Left ventricle myocardium inferior (tissue), 1 donor: ENCODE results near the gene SCO2. TPM values are rescaled to one million over a fixed set of nuclear protein-coding genes. Genes with fewer than 3 reads are reported as not detected.
A peak's percentile ranks its signal among the peaks of the same experiment; 100 is the strongest.

ENCODE experiments used
- DNase-seq: peaks from one replicate; pipeline ENCODE4 v3.0.0-alpha.2; 2020
- H3K27ac ChIP-seq: fragments of 200-600 bp; replicated peaks from 2 replicates; pipeline ENCODE4 v1.8.0; 2021
- H3K27me3 ChIP-seq: fragments of 200-600 bp; 2 replicates; pipeline ENCODE4 v1.8.0; 2021; ENCODE audit warnings: low read depth
- H3K36me3 ChIP-seq: fragments of 200-600 bp; 2 replicates; pipeline ENCODE4 v1.8.0; 2021
- H3K4me1 ChIP-seq: fragments of 200-600 bp; 2 replicates; pipeline ENCODE4 v1.8.0; 2021
- H3K4me3 ChIP-seq: fragments of 200-600 bp; 2 replicates; pipeline ENCODE4 v1.8.0; 2021; ENCODE audit warnings: mild to moderate bottlenecking, moderate library complexity
- H3K9me3 ChIP-seq: fragments of 200-600 bp; replicated peaks from 2 replicates; pipeline ENCODE4 v1.8.0; 2021
- CTCF ChIP-seq: fragments of 200-600 bp; IDR thresholded peaks from 2 replicates; pipeline ENCODE4 v1.8.0; 2021; ENCODE audit warnings: antibody characterized with exemption, mild to moderate bottlenecking, borderline replicate concordance
- intact Hi-C: fragments of 100-400 bp; cut with micrococcal nuclease; formaldehyde crosslinking; loops from one replicate; pipeline ENCODE4 v1.11.0; 2022
- total RNA-seq: library from RNA; stranded (reverse); fragmentation: NEBNext Ultra II Directional; extraction: Animal tissue kit (Norgen Biotek cat#: 25700); gene quantifications from one replicate; pipeline ENCODE4 v1.2.1, GENCODE V29; 2021
- donor health status: DM: no; HTN: yes; CAD: no; lungs with severe emphysema.

SCO2 gene
- total RNA-seq, 1 donor from 2014 or later, result not detected

- peak overlapping the region; percentile 94 for H3K27ac ChIP-seq
- TF ChIP-seq CTCF, result no peak
- peak overlapping the region; percentile 74 for H3K4me3 ChIP-seq
- H3K27me3 ChIP-seq, result peaks cover 49% of the 10 kb centered on the region
- peaks cover 3% of the 10 kb centered on the region for H3K36me3 ChIP-seq
- DNase-seq, result no peak
- no peaks in the 10 kb centered on the region for H3K9me3 ChIP-seq
- intact Hi-C loops, result no loop called here
- H3K4me1 ChIP-seq, result peaks cover 88% of the 10 kb centered on the region
Measured at GRCh38 chr22:50528682-50529415, 3.5 kb upstream of the SCO2 start.

GRCh38 chr22:50527921-50528681 is 2.7 kb upstream of the SCO2 start:
- peak overlapping the region; percentile 94 for H3K27ac ChIP-seq

GRCh38 chr22:50526834-50527801 is 1.7 kb upstream of the SCO2 start:
- peak; percentile 65 for DNase-seq
- Histone ChIP-seq H3K27ac (peak overlapping the region; percentile 97), H3K4me3 (peak overlapping the region; percentile 79), H3K4me1 (peaks cover 85% of the 10 kb centered on the region), H3K9me3 (no peaks in the 10 kb centered on the region), H3K36me3 (peaks cover 20% of the 10 kb centered on the region), H3K27me3 (peaks cover 31% of the 10 kb centered on the region)
- no peak for TF ChIP-seq CTCF
- intact Hi-C loops, result no loop called here

More at GRCh38 chr22:50527921-50528681, 2.7 kb upstream of the SCO2 start:
- DNase-seq, result no peak
- H3K4me3 ChIP-seq, result no peak overlapping the region
- no peaks in the 10 kb centered on the region for H3K9me3 ChIP-seq
- H3K27me3 ChIP-seq, result peaks cover 41% of the 10 kb centered on the region
- H3K36me3 ChIP-seq, result peaks cover 11% of the 10 kb centered on the region
- intact Hi-C loops, result no loop called here
- peaks cover 94% of the 10 kb centered on the region for H3K4me1 ChIP-seq
- TF ChIP-seq CTCF, result no peak

GRCh38 chr22:50526108-50526833 is 873 bp upstream of the SCO2 start:
- H3K4me3 ChIP-seq, result peak overlapping the region; percentile 79
- H3K9me3 ChIP-seq, result no peaks in the 10 kb centered on the region
- peaks cover 23% of the 10 kb centered on the region for H3K27me3 ChIP-seq
- peaks cover 29% of the 10 kb centered on the region for H3K36me3 ChIP-seq
- H3K4me1 ChIP-seq, result peaks cover 77% of the 10 kb centered on the region
- peak overlapping the region; percentile 97 for H3K27ac ChIP-seq
- peak; percentile 85 for DNase-seq
- intact Hi-C loops, result no loop called here
- peak; percentile 76 for TF ChIP-seq CTCF

- Histone ChIP-seq H3K4me3 (peak overlapping the region; percentile 79), H3K36me3 (peaks cover 33% of the 10 kb centered on the region)
- intact Hi-C loops, result no loop called here
Measured at GRCh38 chr22:50525858-50526107, 385 bp upstream of the SCO2 start.

More at GRCh38 chr22:50525858-50526107, 385 bp upstream of the SCO2 start:
- peaks cover 18% of the 10 kb centered on the region for H3K27me3 ChIP-seq
- TF ChIP-seq CTCF, result no peak
- H3K4me1 ChIP-seq, result peaks cover 72% of the 10 kb centered on the region
- H3K9me3 ChIP-seq, result no peaks in the 10 kb centered on the region
- H3K27ac ChIP-seq, result peak overlapping the region; percentile 97
- DNase-seq, result no peak
